Activated CD4-positive, alpha-beta T cell treated with anti-CD3 and anti-CD28 coated beads, Interleukin-2, amount 10 ng/mL, durations not matched to agents 7 days and 5 days (primary cell): ENCODE data around the gene RTL10. TPM values are rescaled to one million over a fixed set of nuclear protein-coding genes. Genes with fewer than 3 reads are reported as not detected.

Experiments
- CTCF ChIA-PET: fragments of 350-600 bp; sonication (Branson Sonifier 250); formaldehyde crosslinking; loops from one replicate; lab custom pipeline; 2021; ENCODE audit warnings: antibody characterized with exemption; lab: Charles Lee
- POLR2A ChIA-PET: fragments of 350-600 bp; sonication (Branson Sonifier 250); formaldehyde crosslinking; loops from one replicate; lab custom pipeline; 2021; ENCODE audit warnings: antibody characterized with exemption; lab: Charles Lee
- DNase-seq: peaks from one replicate; pipeline ENCODE4 v3.0.0-alpha.2; 2020
- H3K27ac Mint-ChIP-seq: one replicate; pipeline ENCODE4 v1.8.0; 2021; ENCODE audit warnings: mild to moderate bottlenecking, moderate library complexity, mixed read lengths
- H3K27me3 Mint-ChIP-seq: one replicate; pipeline ENCODE4 v1.8.0; 2021; ENCODE audit warnings: mixed read lengths
- H3K36me3 Mint-ChIP-seq: one replicate; pipeline ENCODE4 v1.8.0; 2021; ENCODE audit warnings: low read depth, mixed read lengths
- H3K4me1 Mint-ChIP-seq: one replicate; pipeline ENCODE4 v1.8.0; 2021; ENCODE audit warnings: mixed read lengths
- H3K4me3 Mint-ChIP-seq: one replicate; pipeline ENCODE4 v1.8.0; 2021; ENCODE audit warnings: mild to moderate bottlenecking, moderate library complexity, mixed read lengths
- H3K9me3 Mint-ChIP-seq: one replicate; pipeline ENCODE4 v1.8.0; 2021; ENCODE audit warnings: mixed read lengths
- total RNA-seq, 2 experiments: library from RNA; stranded (reverse); gene quantifications; one replicate each; pipeline ENCODE4 v1.2.3, GENCODE V29; 2021

Gene RTL10
- total RNA-seq, 2 experiments from 2014 or later = 21.4 to 21.5 TPM

- Mint-ChIP-seq H3K9me3 (no peaks in the 10 kb centered on the region), H3K36me3 (peaks cover 32% of the 10 kb centered on the region), H3K27me3 (no peaks in the 10 kb centered on the region), H3K4me1 (peaks cover 45% of the 10 kb centered on the region), H3K4me3 (no peak overlapping the region), H3K27ac (no peak overlapping the region)
- no peak for DNase-seq
- ChIA-PET POLR2A (interaction anchor here (0.7 kb wide), 1 partner anchor 32 kb away, joined by 3 read pairs; no protein-coding TSS in a partner anchor), CTCF (interaction anchor here (0.6 kb wide), 1 partner anchor 122 kb away, joined by 4 read pairs; no protein-coding TSS in a partner anchor)
These were observed 6.1 kb downstream of the RTL10 start for GRCh38 chr22:19848298-19849224.

- CTCF ChIA-PET = no interaction called here
- Mint-ChIP-seq H3K27ac (no peak overlapping the region), H3K27me3 (no peaks in the 10 kb centered on the region), H3K9me3 (no peaks in the 10 kb centered on the region), H3K4me1 (peaks cover 33% of the 10 kb centered on the region), H3K36me3 (peaks cover 28% of the 10 kb centered on the region), H3K4me3 (no peak overlapping the region)
- no peak for DNase-seq
- POLR2A ChIA-PET = interaction anchor here (0.6 kb wide), 1 partner anchor 424 kb away, joined by 3 read pairs; no protein-coding TSS in a partner anchor
These were observed 7.4 kb downstream of the RTL10 start for GRCh38 chr22:19847345-19847632.

- Mint-ChIP-seq H3K9me3 (no peaks in the 10 kb centered on the region), H3K27me3 (no peaks in the 10 kb centered on the region), H3K4me3 (no peak overlapping the region), H3K27ac (no peak overlapping the region), H3K4me1 (peaks cover 29% of the 10 kb centered on the region), H3K36me3 (peaks cover 24% of the 10 kb centered on the region)
- CTCF ChIA-PET = no interaction called here
- no peak for DNase-seq
- POLR2A ChIA-PET = interaction anchor here (0.6 kb wide), 1 partner anchor 424 kb away, joined by 3 read pairs; no protein-coding TSS in a partner anchor
These were observed 7.9 kb downstream of the RTL10 start for GRCh38 chr22:19846620-19847344.

DNA sequence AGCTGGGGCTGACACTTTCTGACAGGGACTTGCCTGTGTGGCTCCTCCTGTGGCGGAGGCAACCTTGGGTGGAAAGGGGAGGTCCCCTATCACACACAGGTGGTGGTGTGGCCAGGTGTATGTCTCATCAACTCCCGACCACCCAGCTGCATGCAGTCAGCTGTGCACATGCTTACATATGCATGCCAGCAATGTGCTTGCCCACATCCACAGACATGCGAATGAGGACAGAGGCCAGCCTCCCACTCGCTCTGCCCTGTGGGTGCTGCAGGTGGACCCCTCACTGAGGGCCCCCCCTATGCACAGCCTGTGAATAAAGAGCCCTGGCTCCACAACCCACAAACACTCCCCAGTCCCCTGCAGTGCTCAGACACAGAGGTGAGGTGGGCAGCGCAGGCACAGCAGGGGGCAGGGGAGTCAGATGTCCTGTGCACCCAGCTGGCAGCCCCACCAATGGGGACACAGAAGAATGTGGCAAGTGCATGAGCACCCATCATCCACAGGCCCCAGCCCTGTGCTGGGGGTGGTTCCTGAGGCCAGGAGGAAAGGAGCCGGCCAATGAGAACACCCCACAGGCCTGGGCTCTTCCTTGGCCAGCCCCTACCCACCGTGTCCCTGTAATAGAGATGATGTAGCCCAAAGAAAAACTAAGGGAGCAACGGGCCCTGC is 9.5 kb downstream of the RTL10 start:
- Mint-ChIP-seq H3K4me1 (peaks cover 25% of the 10 kb centered on the region), H3K27me3 (no peaks in the 10 kb centered on the region), H3K4me3 (no peak overlapping the region), H3K36me3 (peaks cover 18% of the 10 kb centered on the region), H3K9me3 (no peaks in the 10 kb centered on the region), H3K27ac (peak overlapping the region; percentile 89)
- POLR2A ChIA-PET = no interaction called here
- no peak for DNase-seq
- CTCF ChIA-PET = interaction anchor here (0.8 to 1.5 kb wide), 2 partner anchors 11 to 13 kb away, joined by 3 to 4 read pairs; no protein-coding TSS in a partner anchor

DNA sequence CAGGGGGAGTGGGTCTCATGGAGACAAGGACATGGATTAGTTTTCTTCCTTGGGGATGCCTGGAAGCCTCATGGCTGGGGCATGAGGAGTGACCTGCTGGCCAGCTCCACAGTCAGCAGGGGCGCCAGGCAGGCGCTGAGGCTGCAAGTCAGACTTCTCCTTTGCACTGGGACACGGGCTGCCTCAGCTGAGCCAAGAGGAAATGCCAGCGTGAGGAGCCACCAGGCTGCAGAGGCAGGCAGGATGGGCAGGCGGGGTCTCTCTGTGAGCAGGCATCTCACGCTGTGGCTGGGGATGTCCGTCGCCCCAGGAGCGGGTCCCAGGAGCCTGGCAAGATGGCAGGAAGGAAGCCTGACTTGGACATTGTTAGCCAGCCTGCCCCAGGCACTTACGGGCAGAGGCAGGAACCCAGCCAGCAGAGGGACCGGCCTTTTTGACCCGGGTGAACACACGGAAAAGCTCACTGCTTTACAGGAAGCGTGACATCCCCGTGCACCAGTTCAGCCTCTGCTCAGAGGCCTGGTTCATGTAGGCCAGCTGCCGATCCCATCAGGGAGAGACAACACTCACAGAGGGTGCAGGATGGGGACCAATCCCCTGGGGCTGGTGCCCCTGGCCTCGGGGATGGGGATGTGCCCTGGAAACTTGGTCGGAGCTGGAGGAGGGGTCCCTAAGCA is 10.2 kb downstream of the RTL10 start:
- H3K27ac Mint-ChIP-seq = peak overlapping the region; percentile 89
- no peaks in the 10 kb centered on the region for H3K9me3 Mint-ChIP-seq
- no peak overlapping the region for H3K4me3 Mint-ChIP-seq
- no peaks in the 10 kb centered on the region for H3K27me3 Mint-ChIP-seq
- DNase-seq = peak; percentile 37
- H3K4me1 Mint-ChIP-seq = peaks cover 22% of the 10 kb centered on the region
- POLR2A ChIA-PET = no interaction called here
- CTCF ChIA-PET = interaction anchor here (0.8 to 1.5 kb wide), 2 partner anchors 11 to 12 kb away, joined by 3 to 4 read pairs; no protein-coding TSS in a partner anchor
- peaks cover 12% of the 10 kb centered on the region for H3K36me3 Mint-ChIP-seq

DNA sequence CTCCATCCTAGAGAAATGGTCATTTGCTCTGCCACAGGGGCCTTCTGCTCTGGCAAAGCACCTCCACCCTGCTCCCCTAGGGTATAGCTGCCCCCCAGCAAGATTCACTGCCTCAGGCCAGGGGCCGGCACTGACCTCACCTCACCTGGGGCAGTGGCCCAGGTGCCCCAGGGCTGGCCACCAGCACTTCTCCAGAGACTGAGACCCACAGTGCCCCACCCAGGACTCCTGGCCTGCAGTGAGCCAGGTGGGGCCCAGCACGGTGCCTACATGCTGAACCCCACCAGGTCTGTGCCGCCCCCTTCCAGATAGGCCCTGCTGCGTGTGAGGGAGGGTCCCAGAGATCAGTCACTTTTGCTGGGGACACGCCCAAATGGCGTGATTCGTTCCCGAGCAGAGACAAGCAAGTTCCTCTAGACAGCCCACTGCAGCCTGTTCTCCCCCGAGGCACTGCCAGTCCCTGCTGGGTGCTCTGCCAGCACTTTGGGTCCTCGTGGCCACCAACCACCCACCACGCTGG is 10.8 kb downstream of the RTL10 start:
- CTCF ChIA-PET = interaction anchor here (1.5 kb wide), 1 partner anchor 12 kb away, joined by 4 read pairs; no protein-coding TSS in a partner anchor
- no peak for DNase-seq
- H3K27ac Mint-ChIP-seq = peak overlapping the region; percentile 89

GRCh38 chr22:19843107-19843856 is 11.4 kb downstream of the RTL10 start:
- Mint-ChIP-seq H3K9me3 (no peaks in the 10 kb centered on the region), H3K4me1 (peaks cover 20% of the 10 kb centered on the region), H3K27ac (no peak overlapping the region), H3K36me3 (peaks cover 11% of the 10 kb centered on the region), H3K27me3 (no peaks in the 10 kb centered on the region), H3K4me3 (no peak overlapping the region)
- POLR2A ChIA-PET = no interaction called here
- CTCF ChIA-PET = interaction anchor here (1.5 kb wide), 1 partner anchor 13 kb away, joined by 4 read pairs; no protein-coding TSS in a partner anchor
- DNase-seq = no peak

More for the DNA sequence above, 10.8 kb downstream of the RTL10 start:
- H3K4me3 Mint-ChIP-seq = no peak overlapping the region
- no peaks in the 10 kb centered on the region for H3K9me3 Mint-ChIP-seq
- no peaks in the 10 kb centered on the region for H3K27me3 Mint-ChIP-seq
- peaks cover 20% of the 10 kb centered on the region for H3K4me1 Mint-ChIP-seq
- POLR2A ChIA-PET = no interaction called here
- H3K36me3 Mint-ChIP-seq = peaks cover 11% of the 10 kb centered on the region

GRCh38 chr22:19842393-19843106 is 12.1 kb downstream of the RTL10 start:
- H3K27me3 Mint-ChIP-seq = no peaks in the 10 kb centered on the region

GRCh38 chr22:19841641-19842392 is 12.9 kb downstream of the RTL10 start:
- Mint-ChIP-seq H3K9me3 (no peaks in the 10 kb centered on the region), H3K36me3 (no peaks in the 10 kb centered on the region), H3K4me1 (peaks cover 19% of the 10 kb centered on the region), H3K4me3 (no peak overlapping the region), H3K27ac (no peak overlapping the region), H3K27me3 (no peaks in the 10 kb centered on the region)
- CTCF ChIA-PET = no interaction called here
- POLR2A ChIA-PET = interaction anchor here (0.6 kb wide), 1 partner anchor 1725 kb away, joined by 3 read pairs; no protein-coding TSS in a partner anchor
- no peak for DNase-seq

More at GRCh38 chr22:19842393-19843106, 12.1 kb downstream of the RTL10 start:
- DNase-seq = no peak
- ChIA-PET CTCF (no interaction called here), POLR2A (no interaction called here)
- H3K9me3 Mint-ChIP-seq = no peaks in the 10 kb centered on the region
- H3K36me3 Mint-ChIP-seq = peaks cover 6% of the 10 kb centered on the region
- no peak overlapping the region for H3K4me3 Mint-ChIP-seq
- no peak overlapping the region for H3K27ac Mint-ChIP-seq
- H3K4me1 Mint-ChIP-seq = peaks cover 19% of the 10 kb centered on the region

DNA sequence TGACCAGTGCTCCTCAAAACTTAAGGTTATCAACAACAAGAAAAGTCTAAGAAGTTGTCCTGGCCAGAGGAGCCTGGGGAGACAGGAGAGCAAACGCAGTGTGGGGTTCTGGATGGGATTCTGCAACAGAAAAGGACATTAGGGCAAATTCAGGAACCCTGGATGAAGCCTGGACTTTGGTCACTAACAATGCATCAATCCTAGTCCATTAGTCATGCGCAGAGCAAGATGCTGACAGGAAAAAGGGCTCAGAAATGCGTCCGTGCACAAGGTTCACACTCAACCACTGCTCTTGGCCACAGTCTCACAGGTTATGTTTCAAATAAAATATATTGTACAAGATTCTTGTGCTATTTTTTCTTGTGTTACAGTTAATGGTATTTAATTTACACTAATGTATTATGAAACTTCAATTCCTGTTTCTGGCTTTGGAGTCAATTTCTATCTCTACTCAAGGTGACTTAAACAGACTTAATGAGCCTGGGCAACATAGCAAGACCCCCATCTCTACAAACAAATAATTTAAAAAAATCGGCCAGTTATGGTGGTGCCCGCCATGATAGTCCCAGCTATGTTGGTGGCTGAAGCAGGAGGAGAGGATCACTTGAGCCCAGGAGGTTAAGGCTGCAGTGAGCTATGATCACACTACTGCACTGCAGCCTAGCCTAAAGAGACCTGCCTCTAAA is 13.6 kb downstream of the RTL10 start:
- CTCF ChIA-PET = no interaction called here

More for the DNA sequence above, 13.6 kb downstream of the RTL10 start:
- Mint-ChIP-seq H3K27ac (no peak overlapping the region), H3K36me3 (no peaks in the 10 kb centered on the region), H3K9me3 (no peaks in the 10 kb centered on the region), H3K4me3 (no peak overlapping the region), H3K27me3 (no peaks in the 10 kb centered on the region), H3K4me1 (peaks cover 19% of the 10 kb centered on the region)
- POLR2A ChIA-PET = no interaction called here
- no peak for DNase-seq
